DOHH2 (cell line): ENCODE results near the gene UNC5CL.

Experiments used
- H3F3A ChIP-seq: fragments of 200-600 bp; sonication (generic), shearing (Covaris generic); 2 replicates; pipeline ENCODE4 v1.6.0; 2016; ENCODE audit warnings: antibody characterized with exemption, mild to moderate bottlenecking; ENCODE audit not compliant: control insufficient read depth, insufficient read depth
- H3K27ac ChIP-seq: fragments of 200-600 bp; sonication (generic); 2 replicates; pipeline ENCODE4 v1.5.1; 2014; ENCODE audit warnings: low read depth, mild to moderate bottlenecking, low read length, moderate library complexity
- H3K27me3 ChIP-seq: fragments of 200-600 bp; sonication (generic); 2 replicates; pipeline ENCODE4 v1.6.1; 2014; ENCODE audit warnings: mild to moderate bottlenecking, low read length, mixed read lengths; ENCODE audit not compliant: control insufficient read depth
- H3K36me3 ChIP-seq: fragments of 200-600 bp; sonication (generic); 2 replicates; pipeline ENCODE4 v1.6.1; 2014; ENCODE audit warnings: mild to moderate bottlenecking, low read length, moderate library complexity, mixed read lengths; ENCODE audit not compliant: control insufficient read depth
- H3K4me1 ChIP-seq: fragments of 200-600 bp; sonication (generic); 2 replicates; pipeline ENCODE4 v1.6.1; 2014; ENCODE audit warnings: mild to moderate bottlenecking, low read length, mixed read lengths; ENCODE audit not compliant: control insufficient read depth
- H3K4me2 ChIP-seq: fragments of 200-600 bp; sonication (generic); 2 replicates; pipeline ENCODE4 v1.6.0; 2014; ENCODE audit warnings: mild to moderate bottlenecking, low read length, moderate library complexity
- H3K4me3 ChIP-seq: fragments of 200-600 bp; sonication (generic); 2 replicates; pipeline ENCODE4 v1.5.1; 2014; ENCODE audit warnings: mild to moderate bottlenecking, low read length, mixed read lengths
- H3K79me2 ChIP-seq: fragments of 200-600 bp; sonication (generic); 2 replicates; pipeline ENCODE4 v1.6.1; 2014; ENCODE audit warnings: mild to moderate bottlenecking, low read length, mixed read lengths; ENCODE audit not compliant: control insufficient read depth
- H3K9me2 ChIP-seq: fragments of 200-600 bp; sonication (generic); replicated peaks from 2 replicates; pipeline ENCODE4 v1.6.1; 2014; ENCODE audit warnings: mild to moderate bottlenecking, low read length, mixed read lengths; ENCODE audit not compliant: control insufficient read depth
- H3K9me3 ChIP-seq: fragments of 200-600 bp; sonication (generic); 2 replicates; pipeline ENCODE4 v1.6.1; 2014; ENCODE audit warnings: antibody characterized with exemption, low read length, mixed read lengths; ENCODE audit not compliant: control insufficient read depth, insufficient read depth
- H4K20me1 ChIP-seq: fragments of 200-600 bp; sonication (generic); 2 replicates; pipeline ENCODE4 v1.6.0; 2014; ENCODE audit warnings: low read depth, mild to moderate bottlenecking, antibody characterized with exemption, low read length, moderate library complexity; ENCODE audit not compliant: control insufficient read depth, insufficient read depth
- EZH2phosphoT487 ChIP-seq: fragments of 200-600 bp; sonication (generic); IDR thresholded peaks from 2 replicates; pipeline ENCODE4 v1.6.1; 2017; ENCODE audit warnings: borderline replicate concordance, mild to moderate bottlenecking, antibody characterized with exemption, low read length, moderate library complexity, mixed read lengths
- TF ChIP-seq, protein P1 (sequence below): fragments of 200-600 bp; sonication (generic); IDR thresholded peaks from one replicate; pipeline ENCODE4 v1.5.1; 2014; ENCODE audit warnings: antibody characterized with exemption, mild to moderate bottlenecking, low read depth, low read length; ENCODE audit not compliant: poor library complexity, severe bottlenecking

Gene UNC5CL

DNA sequence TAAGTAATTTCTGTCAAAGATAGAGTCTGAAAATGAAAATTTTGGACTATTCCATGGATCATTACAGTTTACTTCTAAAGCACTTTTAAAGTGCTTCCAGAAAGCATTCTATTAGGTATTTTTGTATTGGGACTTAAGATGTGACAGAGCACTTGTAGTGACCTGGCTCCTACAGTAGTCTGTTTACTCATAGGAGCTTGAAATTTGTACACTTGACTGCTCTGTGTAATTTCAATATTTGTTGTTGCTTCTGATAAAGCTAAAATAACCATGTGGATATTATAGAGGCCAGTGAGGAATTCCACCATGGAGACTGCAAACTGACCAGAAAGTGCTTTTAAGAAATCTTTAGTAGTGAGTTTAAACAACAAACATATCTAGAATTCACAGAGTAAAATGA lies 44.1 kb upstream of the UNC5CL start:
- Histone ChIP-seq H3K79me2 (peaks cover 60% of the 10 kb centered on the region), H3K27ac (no peak overlapping the region), H3K27me3 (no peaks in the 10 kb centered on the region), H4K20me1 (no peaks in the 10 kb centered on the region; the same call in 1 of the 2 replicates), H3K4me1 (peaks cover 25% of the 10 kb centered on the region), H3F3A (peaks cover 4% of the 10 kb centered on the region; the same call in 1 of the 2 replicates), H3K4me2 (no peak overlapping the region), H3K4me3 (no peak overlapping the region), H3K9me3 (no peaks in the 10 kb centered on the region), H3K9me2 (no peaks in the 10 kb centered on the region), H3K36me3 (peaks cover 97% of the 10 kb centered on the region)
- TF ChIP-seq, protein P1, sequence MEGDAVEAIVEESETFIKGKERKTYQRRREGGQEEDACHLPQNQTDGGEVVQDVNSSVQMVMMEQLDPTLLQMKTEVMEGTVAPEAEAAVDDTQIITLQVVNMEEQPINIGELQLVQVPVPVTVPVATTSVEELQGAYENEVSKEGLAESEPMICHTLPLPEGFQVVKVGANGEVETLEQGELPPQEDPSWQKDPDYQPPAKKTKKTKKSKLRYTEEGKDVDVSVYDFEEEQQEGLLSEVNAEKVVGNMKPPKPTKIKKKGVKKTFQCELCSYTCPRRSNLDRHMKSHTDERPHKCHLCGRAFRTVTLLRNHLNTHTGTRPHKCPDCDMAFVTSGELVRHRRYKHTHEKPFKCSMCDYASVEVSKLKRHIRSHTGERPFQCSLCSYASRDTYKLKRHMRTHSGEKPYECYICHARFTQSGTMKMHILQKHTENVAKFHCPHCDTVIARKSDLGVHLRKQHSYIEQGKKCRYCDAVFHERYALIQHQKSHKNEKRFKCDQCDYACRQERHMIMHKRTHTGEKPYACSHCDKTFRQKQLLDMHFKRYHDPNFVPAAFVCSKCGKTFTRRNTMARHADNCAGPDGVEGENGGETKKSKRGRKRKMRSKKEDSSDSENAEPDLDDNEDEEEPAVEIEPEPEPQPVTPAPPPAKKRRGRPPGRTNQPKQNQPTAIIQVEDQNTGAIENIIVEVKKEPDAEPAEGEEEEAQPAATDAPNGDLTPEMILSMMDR = no peak
- TF ChIP-seq EZH2phosphoT487 = no peak

- peak overlapping the region; percentile 11; the same call in 1 of the 2 replicates for H3K4me3 ChIP-seq
- no peaks in the 10 kb centered on the region for H3K9me3 ChIP-seq
- H4K20me1 ChIP-seq = peaks cover 3% of the 10 kb centered on the region; the same call in 1 of the 2 replicates
- H3K27ac ChIP-seq = peak overlapping the region; percentile 57
- peaks cover 45% of the 10 kb centered on the region for H3K4me1 ChIP-seq
- H3K36me3 ChIP-seq = peaks cover 93% of the 10 kb centered on the region
- no peaks in the 10 kb centered on the region for H3K27me3 ChIP-seq
- H3K4me2 ChIP-seq = peak overlapping the region; percentile 39
- H3K79me2 ChIP-seq = peaks cover 83% of the 10 kb centered on the region
- peaks cover 4% of the 10 kb centered on the region; the same call in 1 of the 2 replicates for H3F3A ChIP-seq
- H3K9me2 ChIP-seq = no peaks in the 10 kb centered on the region
- TF ChIP-seq, protein P1 = no peak
- no peak for TF ChIP-seq EZH2phosphoT487
These were observed 41.6 kb upstream of the UNC5CL start for GRCh38 chr6:41080621-41081020.

DNA sequence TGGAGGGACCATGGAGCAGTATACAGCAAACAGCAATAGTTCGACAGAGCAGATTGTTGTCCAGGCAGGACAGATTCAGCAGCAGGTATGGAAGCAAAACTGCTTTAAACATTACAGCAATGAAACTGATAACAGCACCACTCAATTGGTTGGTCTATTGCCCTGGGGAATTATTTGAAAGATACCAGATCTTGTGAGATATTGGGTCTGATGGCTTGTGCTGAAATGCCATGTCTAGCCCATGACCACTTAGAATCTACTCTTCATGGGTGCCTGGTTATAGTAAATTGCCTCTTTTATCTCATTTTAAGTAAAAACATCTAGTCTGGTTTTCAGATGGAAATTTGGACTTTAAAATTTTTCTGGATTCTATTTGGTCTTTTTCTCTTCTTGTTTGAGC lies 40.1 kb upstream of the UNC5CL start:
- TF ChIP-seq, protein P1 = no peak
- no peak for TF ChIP-seq EZH2phosphoT487
- H4K20me1 ChIP-seq = peaks cover 6% of the 10 kb centered on the region
- no peak overlapping the region for H3K4me2 ChIP-seq
- H3F3A ChIP-seq = peaks cover 6% of the 10 kb centered on the region
- H3K4me1 ChIP-seq = peaks cover 61% of the 10 kb centered on the region
- H3K27me3 ChIP-seq = no peaks in the 10 kb centered on the region
- H3K9me2 ChIP-seq = no peaks in the 10 kb centered on the region
- H3K79me2 ChIP-seq = peaks cover 98% of the 10 kb centered on the region
- H3K4me3 ChIP-seq = no peak overlapping the region
- H3K9me3 ChIP-seq = no peaks in the 10 kb centered on the region
- H3K36me3 ChIP-seq = peaks cover 90% of the 10 kb centered on the region
- no peak overlapping the region for H3K27ac ChIP-seq
